Hippocampal formation (tissue), 2 donors: ENCODE results near the gene PDE4D.

Experiments used
- DNase-seq, 2 donors: peaks; one replicate each; lab custom pipeline; 2025; lab: John Stamatoyannopoulos, UW

Gene PDE4D

DNA sequence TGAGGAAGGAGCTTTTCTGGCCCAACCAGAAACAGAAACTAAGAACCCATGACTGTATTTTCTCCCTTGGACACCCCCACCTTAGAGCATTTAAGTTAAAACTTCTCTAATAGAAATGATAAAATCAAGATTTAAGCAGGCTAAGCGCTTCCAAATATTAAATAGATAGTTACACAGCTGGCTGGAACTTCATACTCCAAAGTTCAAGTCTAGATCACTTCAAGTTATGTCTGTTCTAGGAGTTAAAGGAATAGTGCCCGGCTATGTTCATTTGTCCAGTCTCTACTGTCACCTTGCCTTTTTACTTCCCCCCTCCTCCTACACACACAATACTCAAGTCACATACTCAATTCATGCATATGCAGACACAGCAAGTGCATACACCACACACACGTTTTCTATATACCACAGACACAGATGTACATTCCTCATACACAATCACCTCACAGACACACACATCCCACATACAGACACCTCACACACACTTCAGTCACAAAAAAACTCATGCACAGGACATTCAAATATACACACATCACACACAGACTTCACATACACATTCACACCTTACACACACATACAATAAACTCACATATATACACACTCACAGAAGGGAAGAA lies 237.7 kb downstream of the PDE4D start:
- DNase-seq: no peak

DNA sequence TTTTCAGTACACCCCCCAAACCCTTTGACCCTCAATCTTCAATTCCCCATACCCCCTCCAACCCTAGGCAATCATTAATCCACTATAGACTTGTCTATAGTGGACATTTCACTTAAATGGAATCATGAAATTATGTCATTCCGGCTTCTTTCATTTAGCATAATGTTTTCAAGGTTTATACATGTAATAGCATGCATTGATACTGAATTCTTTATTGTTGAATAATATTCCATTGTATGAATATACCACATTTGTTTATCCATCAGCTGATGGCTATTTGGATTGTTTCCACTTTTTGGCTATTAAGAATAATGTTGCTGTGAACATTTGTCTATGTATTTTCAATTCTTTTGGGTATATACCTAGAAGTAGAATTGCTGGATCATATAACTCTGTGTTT lies 238.8 kb downstream of the PDE4D start:
- DNase-seq: no peak

DNA sequence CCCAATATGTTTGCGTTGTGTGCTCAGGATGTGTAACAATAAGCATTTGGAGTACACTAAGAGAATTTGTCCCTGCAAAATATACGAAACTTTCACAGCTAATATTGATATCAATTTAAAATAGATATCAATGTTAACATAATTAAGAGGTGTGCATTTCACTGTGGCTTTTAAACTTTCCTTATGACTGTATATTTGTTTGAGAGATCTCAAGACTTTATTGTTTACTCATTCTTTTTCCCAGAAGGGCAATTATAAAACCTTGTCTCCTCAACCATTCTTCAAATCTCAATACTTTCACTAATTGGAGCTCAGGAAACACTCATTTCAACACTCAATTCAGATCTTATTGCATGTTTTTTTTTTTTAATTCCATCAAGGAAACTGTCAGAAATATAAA lies 241.1 kb downstream of the PDE4D start:
- DNase-seq: no peak

DNA sequence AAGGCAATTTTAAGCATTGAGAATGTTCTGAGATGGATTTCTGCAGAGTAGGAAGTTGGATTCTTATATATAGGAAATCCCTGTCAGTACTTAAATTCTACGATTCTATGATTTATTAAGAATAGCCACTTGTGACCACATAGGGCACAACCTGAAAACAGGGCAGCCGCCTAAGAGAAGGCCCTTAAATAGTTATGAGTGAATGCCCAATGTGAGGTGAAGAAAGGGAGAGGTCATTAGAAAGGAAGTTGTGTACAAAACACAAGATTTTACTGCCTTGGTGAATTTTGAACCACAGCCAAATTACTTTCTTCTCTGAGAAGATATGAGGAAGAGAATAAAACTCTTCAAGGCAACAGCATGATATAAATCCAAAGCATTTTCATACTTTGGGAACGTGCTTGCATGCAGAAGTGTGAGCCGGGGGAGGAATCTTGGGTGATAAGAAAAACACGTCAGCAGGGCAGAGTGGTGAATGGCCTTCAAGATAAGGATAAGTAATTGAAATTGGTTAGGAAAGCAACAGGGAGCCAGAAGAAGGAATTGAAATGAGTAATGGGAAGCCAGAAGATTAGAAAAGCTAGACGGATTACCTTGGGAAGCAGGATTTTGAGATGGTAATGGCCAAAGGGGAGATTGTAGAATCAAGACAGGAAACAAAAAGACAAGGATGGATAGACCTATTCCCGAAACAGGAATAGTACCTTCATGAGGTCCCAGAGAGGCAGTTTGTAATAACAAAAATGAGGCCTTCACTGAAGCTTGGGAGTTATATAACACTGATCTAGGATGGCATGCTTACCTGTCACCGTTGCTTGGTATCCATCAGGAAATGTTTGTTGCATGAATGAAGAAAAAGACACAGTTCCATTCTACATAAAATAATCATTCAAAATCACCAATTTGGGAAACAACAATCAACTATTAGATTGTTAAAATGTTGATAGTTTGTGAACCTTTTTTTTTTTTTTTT lies 244.3 kb downstream of the PDE4D start:
- DNase-seq: no peak

DNA sequence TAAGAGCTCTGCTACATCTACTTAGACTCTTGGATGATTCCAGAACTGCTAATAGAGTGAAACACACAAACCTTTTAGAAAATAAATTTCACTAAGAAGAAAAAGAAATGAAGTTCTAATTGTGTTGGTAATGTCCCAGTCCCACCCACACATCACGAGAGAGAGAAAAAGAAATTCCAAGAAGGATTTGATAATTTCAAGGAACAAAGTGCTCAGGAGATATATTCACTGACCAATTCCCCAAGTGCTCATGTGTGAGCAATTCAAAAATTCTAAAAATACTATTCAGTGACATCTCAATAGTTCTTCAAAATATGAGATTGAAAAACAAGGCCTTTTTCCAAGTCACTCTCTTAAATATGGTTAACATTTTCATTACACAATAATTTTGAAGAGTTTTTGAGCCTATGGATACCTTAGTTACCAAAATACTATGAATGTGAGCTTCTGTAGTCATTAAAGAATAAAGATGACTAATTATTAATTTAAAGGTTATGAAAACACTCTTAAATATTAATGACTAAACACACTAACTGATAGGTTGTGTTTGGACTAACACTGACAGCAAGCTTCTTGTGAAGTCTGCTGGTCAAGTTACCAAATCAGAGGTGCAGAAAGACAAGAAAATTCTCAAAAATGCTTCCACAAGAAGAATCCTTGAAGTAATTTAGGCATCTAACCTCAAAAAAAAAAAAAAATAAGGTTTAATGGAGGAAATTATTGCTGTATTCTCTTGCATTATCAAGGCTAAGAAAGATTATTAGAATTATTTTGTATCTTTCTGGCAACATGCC lies 245.3 kb downstream of the PDE4D start:
- DNase-seq: no peak

DNA sequence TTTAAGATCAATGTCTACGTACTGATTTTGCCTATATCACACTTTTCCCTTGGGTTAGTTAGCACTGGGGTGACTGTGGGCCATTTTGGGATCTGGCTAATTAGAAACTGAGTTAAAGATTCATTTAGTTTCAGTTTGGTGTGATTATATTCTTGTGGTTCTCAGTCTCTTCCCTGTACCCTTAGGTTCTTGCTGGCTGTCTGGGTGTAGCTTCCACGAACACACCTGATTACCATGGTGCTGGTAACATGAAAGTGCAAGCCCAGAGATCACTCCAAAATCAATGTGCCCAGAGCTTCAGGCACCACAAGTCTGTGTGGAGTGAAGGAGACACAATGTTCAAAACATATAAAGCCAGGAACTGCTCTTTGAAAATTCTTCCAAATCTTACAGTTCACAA lies 248.1 kb downstream of the PDE4D start:
- DNase-seq: no peak

DNA sequence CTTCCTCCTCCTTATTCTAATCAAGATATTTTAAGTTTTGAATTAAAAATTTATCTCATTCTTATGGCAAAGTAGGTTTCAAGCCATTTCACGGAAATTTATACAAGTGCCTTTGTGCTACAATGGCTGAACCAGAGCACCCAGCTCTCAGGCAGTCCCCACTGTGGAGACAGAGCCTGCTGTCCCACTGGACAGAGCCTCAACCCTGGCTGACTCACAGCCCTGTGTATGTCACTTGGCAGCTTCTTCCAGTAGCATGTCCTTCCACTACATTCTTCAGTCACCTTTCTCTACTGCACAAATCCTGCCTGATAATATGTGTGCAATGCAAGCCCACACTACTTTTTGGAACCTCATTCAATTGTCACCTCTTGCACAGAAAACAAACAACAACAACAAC lies 253.1 kb downstream of the PDE4D start:
- DNase-seq: no peak

DNA sequence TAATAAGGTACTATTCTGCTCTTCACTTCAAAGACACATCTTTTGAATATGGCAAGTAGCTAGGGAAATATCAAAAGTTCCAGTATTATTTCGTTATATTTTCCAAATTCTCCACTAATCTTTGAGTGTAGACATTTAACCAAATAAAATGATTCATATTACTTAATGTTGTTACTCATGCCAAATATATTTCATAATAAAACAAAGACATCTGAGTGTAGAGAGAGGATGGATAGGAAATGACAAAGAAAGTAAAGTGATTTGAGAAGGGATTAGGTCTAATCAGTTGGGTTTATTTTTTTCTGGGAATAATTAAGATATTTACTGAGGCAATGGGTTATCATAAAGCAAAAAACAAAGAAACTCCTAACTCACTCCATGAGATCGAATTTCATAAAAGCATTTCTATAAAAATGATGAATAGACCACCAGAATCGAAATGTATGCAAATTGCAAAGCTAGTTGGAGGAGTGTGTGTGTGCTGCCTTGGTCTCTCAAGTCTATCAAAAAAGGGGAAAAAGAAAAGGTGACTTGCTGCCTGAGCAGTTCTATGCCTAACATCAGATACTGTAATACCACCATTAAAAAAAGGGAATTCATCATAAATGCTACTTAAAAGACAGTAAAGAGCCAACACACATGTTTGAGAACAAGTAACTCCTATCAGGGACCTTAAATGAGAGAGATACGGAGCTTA lies 255.5 kb downstream of the PDE4D start:
- no peak for DNase-seq

DNA sequence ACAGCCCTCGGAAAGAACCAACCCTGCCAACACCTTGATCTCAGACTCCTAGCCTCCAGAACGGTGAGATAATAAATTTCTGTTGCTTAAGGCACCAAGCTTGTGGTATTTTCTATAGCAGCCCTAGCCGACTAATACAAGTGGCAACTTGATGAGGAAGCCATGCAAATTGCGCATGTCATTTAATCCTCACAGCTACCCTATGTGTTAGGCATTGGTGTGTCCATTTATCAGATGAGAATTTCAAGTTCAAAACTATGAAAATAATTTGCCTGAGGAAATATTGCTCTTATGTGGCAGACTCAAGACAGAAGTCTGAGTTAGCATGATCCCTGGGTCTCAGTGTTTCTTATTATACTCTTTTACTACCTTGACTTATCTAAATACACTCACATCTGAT lies 264.0 kb downstream of the PDE4D start:
- DNase-seq: no peak

DNA sequence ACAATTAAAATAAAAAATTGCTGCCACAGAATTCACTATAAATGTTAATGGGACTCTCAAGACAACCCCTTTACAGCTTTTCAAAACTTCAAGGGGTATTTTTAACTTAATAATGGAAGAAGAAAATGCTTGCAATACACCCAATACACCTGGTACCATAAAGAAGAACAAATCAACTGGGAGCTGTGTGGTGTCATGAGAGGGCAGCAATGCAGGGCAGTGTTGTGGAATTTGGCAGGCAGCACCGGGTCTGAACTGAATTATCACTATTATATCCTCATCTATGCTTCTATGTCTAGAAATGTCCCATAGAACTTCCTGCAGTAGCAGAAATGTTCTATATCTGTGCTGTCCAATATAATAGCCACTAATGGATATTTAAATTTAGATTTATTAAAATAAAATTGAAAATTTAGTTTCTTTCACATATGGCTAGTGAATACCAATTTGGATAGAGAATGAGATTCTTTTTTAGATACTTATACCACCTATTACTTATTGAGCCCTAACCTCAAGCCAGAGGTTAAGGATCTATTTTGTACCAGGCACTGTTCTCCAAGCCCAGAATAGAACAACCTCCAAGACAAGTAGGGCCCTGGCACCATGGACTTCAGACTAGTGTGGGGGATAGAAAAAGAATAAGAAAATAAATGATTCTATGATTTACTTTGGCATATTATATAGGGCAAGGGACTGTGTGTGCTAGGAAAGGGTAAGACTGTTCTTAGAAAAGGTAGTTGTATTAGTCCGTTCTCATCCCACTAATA lies 265.3 kb downstream of the PDE4D start:
- no peak for DNase-seq

DNA sequence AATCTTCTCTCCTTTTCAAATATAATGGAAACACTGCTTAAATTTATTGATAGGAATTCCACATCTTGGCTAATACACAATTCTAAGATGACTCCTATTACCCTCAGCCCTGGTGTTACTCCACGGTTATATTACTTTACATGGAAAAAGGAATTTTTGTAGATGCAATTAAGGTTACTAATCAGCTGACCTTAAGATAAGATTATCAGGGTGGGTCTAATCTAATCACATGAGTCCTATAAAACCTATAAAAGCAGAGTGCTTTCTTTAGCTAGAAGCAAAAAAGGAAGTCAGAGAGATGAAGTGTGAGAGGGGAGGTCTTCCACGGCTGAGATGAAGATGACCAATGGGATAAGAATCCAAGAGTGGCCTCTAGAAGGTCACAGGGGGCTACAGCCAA lies 268.6 kb downstream of the PDE4D start:
- DNase-seq: no peak

DNA sequence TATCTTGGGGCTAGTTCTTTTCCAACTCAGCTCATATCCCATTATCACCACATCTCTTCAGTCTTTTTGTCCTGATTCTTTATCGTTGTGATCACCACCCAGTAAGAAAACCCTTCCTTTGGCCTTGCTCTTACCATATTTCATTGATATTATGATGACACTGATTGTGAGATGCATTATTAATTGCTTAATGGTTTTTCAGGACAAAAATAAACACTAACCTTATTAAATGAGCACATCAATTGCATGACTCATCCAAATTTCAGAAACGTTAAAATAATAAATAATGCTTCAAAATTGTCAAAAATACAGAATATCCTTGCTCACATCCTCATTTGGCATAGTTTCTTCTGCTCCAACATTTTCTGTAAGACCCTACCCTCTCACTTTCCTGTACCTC lies 270.7 kb downstream of the PDE4D start:
- no peak for DNase-seq

DNA sequence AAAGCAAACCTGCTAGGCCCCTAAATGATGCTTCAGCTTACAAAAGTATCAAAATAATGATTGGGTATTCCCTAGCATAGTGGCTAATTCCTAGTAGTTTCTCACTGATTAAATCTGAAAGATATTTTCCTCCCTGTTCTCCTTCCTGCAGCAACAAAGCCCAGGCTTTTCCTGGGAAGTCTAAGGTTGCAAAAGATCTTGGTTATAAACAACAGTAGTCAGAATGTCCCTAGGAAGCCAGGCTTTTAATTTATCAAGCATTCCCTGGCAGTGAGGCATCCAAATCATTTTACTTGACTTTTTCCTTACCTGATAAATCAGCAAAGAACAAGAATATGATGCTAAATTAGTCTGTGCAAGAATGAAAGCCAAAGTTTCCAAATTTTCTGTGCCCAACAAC lies 272.0 kb downstream of the PDE4D start:
- no peak for DNase-seq

DNA sequence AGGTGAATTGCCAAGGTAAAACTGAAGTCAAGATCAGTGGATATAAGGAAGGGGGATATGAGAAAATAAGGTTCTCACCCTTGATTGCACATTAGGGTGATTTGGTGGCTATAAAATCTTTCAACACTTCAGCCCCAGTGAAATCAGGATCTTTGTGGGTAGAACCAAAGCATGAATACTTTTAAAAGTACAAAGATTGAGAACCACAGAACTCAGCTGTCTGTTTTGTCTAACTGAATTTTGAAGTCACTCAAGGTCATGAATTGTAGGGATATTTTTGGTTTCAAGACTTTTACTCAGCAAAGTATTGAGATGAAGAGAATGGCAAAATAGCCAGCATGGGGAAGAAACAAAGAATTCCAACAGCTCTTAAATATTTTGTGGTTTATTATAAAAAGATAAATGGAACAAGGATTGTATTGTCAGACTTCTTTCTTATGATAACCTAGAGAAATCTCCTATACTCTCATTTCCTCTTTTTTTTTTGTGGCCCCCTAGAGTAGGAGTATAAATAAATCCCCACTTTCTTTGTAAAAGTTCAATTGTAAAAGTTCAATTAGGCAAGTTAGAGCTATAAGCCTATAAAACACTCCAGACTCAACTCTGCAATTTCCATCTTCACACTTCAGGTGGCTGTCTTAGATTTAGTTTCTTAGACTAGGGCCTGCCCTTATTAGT lies 272.9 kb downstream of the PDE4D start:
- DNase-seq: no peak

DNA sequence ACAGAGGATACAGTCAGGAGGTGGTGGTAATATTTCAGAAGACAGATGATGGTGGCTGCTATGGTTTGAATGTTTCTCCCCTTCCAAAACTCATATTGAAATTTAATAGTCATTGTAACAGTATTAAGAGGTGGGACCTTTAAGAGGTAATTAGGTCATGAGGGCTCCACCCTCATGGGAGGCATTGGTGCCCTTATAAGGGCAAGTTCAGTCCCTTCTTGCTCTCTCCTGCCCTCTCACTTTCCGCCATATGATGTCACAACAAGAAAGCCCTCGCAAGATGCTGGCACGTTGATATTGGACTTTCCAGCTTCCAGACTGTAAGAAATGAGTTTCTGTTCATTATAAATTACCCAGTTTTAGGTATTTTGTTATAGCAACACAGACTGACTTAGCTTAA lies 274.9 kb downstream of the PDE4D start:
- no peak for DNase-seq

DNA sequence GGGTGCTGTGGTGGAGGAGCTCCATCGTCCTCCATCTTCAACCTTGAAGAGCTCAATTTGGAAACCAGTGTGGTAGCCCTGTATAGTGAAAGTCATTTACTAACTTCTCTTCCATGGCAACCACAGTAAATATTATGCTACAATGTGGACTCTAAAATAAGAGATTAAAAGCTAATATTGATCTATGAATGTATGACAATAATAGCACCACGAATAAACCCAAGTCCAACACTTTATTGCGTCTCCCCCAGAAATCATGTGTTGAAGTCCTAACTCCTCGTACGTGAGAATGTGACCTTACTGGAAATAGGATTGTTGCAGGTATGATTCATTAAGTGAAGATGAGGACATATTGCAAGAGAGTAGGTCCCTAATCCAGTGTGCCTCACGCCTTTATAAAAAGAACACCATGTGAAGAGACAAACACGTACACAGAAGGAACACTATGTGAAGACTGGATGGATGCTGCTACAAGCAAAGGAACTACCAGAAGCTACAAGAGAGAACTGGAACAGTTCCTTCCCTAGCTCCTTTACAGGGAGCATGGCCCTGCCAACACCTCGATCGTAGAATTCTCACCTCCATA lies 276.2 kb downstream of the PDE4D start:
- DNase-seq: no peak

DNA sequence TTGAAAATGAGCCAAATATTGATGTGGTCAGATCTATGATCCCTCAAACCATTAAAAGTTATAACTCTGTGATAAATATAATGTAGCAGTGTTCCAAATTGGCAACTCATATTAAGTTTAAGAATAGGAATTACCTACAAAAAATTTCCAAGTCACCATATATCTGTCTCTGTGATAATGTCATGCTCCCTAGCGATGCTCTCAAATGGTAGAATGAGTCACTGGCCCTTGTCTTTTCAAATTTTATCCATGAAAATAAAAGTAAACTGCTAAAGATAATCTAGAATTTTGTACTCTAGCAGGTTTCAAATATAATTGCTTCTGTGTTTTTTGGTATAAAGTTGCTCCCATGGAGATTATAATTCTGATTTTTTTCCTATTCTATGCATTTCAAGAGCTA lies 277.1 kb downstream of the PDE4D start:
- no peak for DNase-seq

DNA sequence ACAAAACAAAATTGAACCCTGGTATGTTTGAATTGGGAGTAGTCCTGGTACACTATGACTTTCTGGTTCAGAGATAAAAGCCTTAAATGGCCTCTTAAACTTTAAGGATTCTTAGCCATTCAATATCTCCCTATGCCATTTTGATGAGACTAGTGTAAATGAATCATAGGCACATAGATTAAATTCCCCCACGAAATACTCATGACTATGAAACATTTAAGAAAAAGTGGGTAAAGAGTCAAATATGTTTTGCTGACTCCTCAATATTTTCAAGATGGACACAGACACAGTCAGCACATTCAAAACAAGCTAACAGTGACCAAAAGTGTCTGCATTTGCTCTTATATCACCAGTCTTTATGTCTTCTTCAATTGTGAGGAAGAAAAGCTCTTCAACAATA lies 278.3 kb downstream of the PDE4D start:
- no peak for DNase-seq

DNA sequence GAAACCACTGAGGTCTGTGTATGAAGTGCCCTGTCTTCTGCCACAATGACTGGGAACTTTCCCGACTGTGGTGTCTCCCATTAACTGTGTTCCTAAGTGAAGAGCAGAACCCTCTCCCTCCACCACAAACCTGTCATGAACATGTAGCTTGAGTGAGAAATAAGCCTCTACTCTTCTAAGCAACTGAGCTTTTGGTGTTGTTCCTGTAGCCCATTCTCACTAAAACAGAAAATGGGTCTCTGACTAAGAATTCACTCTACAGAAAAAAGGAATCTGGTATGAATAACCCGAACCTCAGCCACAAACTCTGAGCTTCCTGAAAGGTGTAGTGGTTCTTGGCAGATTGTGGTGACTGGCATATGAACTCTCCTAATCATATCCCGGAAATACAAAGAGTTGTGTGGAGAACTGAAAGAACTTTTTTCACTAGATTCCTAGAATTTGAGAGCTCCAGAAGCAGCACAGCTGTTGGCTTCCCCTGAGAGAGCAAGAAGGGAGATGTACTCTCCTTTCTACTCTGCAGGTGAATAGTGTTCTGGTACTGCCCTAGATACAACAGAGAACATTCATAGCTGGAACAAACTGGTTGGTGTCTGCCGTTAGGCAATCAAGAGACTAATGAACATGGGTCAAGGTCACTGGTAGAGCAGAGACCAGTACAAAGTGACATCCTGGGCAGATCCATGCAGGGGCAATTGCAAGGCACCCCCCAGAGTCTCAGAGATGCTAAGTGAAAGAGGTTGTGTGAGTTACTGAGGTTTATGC lies 283.8 kb downstream of the PDE4D start:
- no peak for DNase-seq

DNA sequence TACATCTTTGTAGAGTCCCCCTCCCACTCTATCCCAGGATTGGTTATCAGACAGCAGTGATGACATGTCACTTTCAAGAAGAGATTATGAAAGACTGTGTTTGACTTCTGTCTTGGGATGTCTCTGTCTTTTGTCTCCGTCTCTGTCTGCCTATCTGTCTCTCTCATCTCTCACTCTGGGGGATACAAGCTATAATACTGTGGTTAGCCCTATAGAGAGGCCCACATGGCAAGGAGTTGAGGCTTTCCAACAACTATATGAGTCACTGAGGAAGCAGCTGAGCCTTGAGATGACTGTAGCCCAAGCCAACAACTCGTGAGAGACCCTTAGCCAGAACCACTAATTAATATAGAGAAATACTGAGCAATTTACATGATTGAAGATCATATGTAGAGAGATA lies 284.8 kb downstream of the PDE4D start:
- no peak for DNase-seq
